IPS DF 6.9 (cell line): ENCODE data around the gene ADAR.
"Not testable (repeated sequence)": the region's sequence is repeated elsewhere in the genome, so short reads cannot be mapped to it uniquely, and the experiment has no call there.

Experiments used
- DNase-seq: peaks from one replicate; pipeline ENCODE4 v3.0.0-alpha.2; 2013; ENCODE audit warnings: low read depth, low spot score
- H3K27ac ChIP-seq: one replicate; pipeline ENCODE4 v1.5.1; 2013; ENCODE audit warnings: low read length, control low read depth
- H3K27me3 ChIP-seq: 2 replicates; pipeline ENCODE4 v1.6.1; 2013; ENCODE audit warnings: mild to moderate bottlenecking, low read length; ENCODE audit not compliant: control insufficient read depth, insufficient read depth
- H3K36me3 ChIP-seq: 2 replicates; pipeline ENCODE4 v1.6.1; 2013; ENCODE audit warnings: low read length; ENCODE audit not compliant: control insufficient read depth, insufficient read depth
- H3K4me1 ChIP-seq: 2 replicates; pipeline ENCODE4 v1.6.1; 2013; ENCODE audit warnings: low read length; ENCODE audit not compliant: control insufficient read depth, insufficient read depth
- H3K4me3 ChIP-seq: 2 replicates; pipeline ENCODE4 v1.5.1; 2013; ENCODE audit warnings: mild to moderate bottlenecking, low read length
- H3K9me3 ChIP-seq: 2 replicates; pipeline ENCODE4 v1.6.1; 2013; ENCODE audit warnings: low read length, inconsistent platforms; ENCODE audit not compliant: control insufficient read depth, insufficient read depth
- WGBS: extraction: QIAGEN DNeasy Blood & Tissue Kit; methylation state at CpG from one replicate; pipeline ENCODE4 v1.1.7; 2013; ENCODE audit warnings: mixed read lengths, missing lambda C conversion rate; ENCODE audit not compliant: insufficient read length, insufficient coverage; 5-methylcytosine and 5-hydroxymethylcytosine counted together

ADAR gene

GRCh38 chr1:154607609-154608396, at the start of gene ADAR:
ADAR (minus strand) TSS chr1:154608186; CDS start chr1:154608006, 180 bp downstream.
- Histone ChIP-seq H3K4me3 (peak within 1 kb of the TSS; percentile 95), H3K9me3 (no peaks in the 10 kb centered on the region), H3K4me1 (peaks cover 2% of the 10 kb centered on the region; the same call in 1 of the 2 replicates), H3K36me3 (no peaks in the 10 kb centered on the region), H3K27ac (peak within 1 kb of the TSS; percentile 43), H3K27me3 (no peaks in the 10 kb centered on the region)
- WGBS = no CpG with 5 or more reads among the region's 59 CpGs
- DNase-seq = no peak

- H3K27ac ChIP-seq = no peak overlapping the region
- no peaks in the 10 kb centered on the region for H3K36me3 ChIP-seq
- H3K27me3 ChIP-seq = no peaks in the 10 kb centered on the region
- peaks cover 1% of the 10 kb centered on the region; the same call in 1 of the 2 replicates for H3K4me1 ChIP-seq
- H3K9me3 ChIP-seq = no peaks in the 10 kb centered on the region
- no peak for DNase-seq
- no CpG with 5 or more reads among the region's 2 CpGs for WGBS
- H3K4me3 ChIP-seq = no peak overlapping the region
Measured at GRCh38 chr1:154657556-154657955, 49.6 kb upstream of the ADAR start.

- Histone ChIP-seq H3K4me1 (peaks cover 1% of the 10 kb centered on the region; the same call in 1 of the 2 replicates), H3K36me3 (no peaks in the 10 kb centered on the region), H3K9me3 (no peaks in the 10 kb centered on the region), H3K4me3 (no peak overlapping the region), H3K27ac (no peak overlapping the region), H3K27me3 (no peaks in the 10 kb centered on the region)
- DNase-seq = no peak
Measured at GRCh38 chr1:154652893-154653292, 44.9 kb upstream of the ADAR start.

- not testable (repeated sequence) for H3K27ac ChIP-seq, H3K36me3 ChIP-seq, DNase-seq, H3K27me3 ChIP-seq, H3K9me3 ChIP-seq, H3K4me1 ChIP-seq, H3K4me3 ChIP-seq
- WGBS = no CpG with 5 or more reads among the region's 3 CpGs
Measured at GRCh38 chr1:154644724-154645123, 36.7 kb upstream of the ADAR start.

- Histone ChIP-seq H3K4me1 (no peaks in the 10 kb centered on the region), H3K9me3 (no peaks in the 10 kb centered on the region), H3K27me3 (no peaks in the 10 kb centered on the region), H3K27ac (no peak overlapping the region), H3K4me3 (no peak overlapping the region), H3K36me3 (no peaks in the 10 kb centered on the region)
- DNase-seq = no peak
- WGBS = no CpG with 5 or more reads among the region's 1 CpG
Measured at GRCh38 chr1:154641534-154641933, 33.5 kb upstream of the ADAR start.

- Histone ChIP-seq H3K27ac (no peak overlapping the region), H3K9me3 (no peaks in the 10 kb centered on the region)
- no peak for DNase-seq
Measured at GRCh38 chr1:154639876-154640275, 31.9 kb upstream of the ADAR start.

GRCh38 chr1:154635171-154635570, 27.2 kb upstream of the ADAR start:
- DNase-seq = no peak
- WGBS = no CpG with 5 or more reads among the region's 2 CpGs
- no peaks in the 10 kb centered on the region for H3K27me3 ChIP-seq
- no peaks in the 10 kb centered on the region for H3K4me1 ChIP-seq
- no peak overlapping the region for H3K27ac ChIP-seq
- no peak overlapping the region for H3K4me3 ChIP-seq
- H3K9me3 ChIP-seq = no peaks in the 10 kb centered on the region
- H3K36me3 ChIP-seq = no peaks in the 10 kb centered on the region

More at GRCh38 chr1:154639876-154640275, 31.9 kb upstream of the ADAR start:
- Histone ChIP-seq H3K4me1 (no peaks in the 10 kb centered on the region), H3K27me3 (no peaks in the 10 kb centered on the region), H3K4me3 (no peak overlapping the region), H3K36me3 (no peaks in the 10 kb centered on the region)

- no peak for DNase-seq
- Histone ChIP-seq H3K27ac (no peak overlapping the region), H3K4me1 (no peaks in the 10 kb centered on the region; the same call in 1 of the 2 replicates), H3K27me3 (no peaks in the 10 kb centered on the region), H3K9me3 (no peaks in the 10 kb centered on the region), H3K4me3 (no peak overlapping the region), H3K36me3 (no peaks in the 10 kb centered on the region; the same call in 1 of the 2 replicates)
- WGBS = 100% methylated on average over 1 of the region's 1 CpG
Measured at GRCh38 chr1:154629675-154630073, 21.7 kb upstream of the ADAR start.

GRCh38 chr1:154629061-154629674, 21.2 kb upstream of the ADAR start:
- Histone ChIP-seq H3K27me3 (no peaks in the 10 kb centered on the region), H3K27ac (no peak overlapping the region), H3K4me3 (no peak overlapping the region), H3K9me3 (no peaks in the 10 kb centered on the region), H3K4me1 (no peaks in the 10 kb centered on the region; the same call in 1 of the 2 replicates), H3K36me3 (no peaks in the 10 kb centered on the region; the same call in 1 of the 2 replicates)
- WGBS = no CpG with 5 or more reads among the region's 1 CpG
- DNase-seq = no peak

GRCh38 chr1:154628121-154628405, 20.1 kb upstream of the ADAR start:
- WGBS = no CpG with 5 or more reads among the region's 5 CpGs
- peak overlapping the region; percentile 92; the same call in 1 of the 2 replicates for H3K4me3 ChIP-seq
- no peaks in the 10 kb centered on the region; the same call in 1 of the 2 replicates for H3K4me1 ChIP-seq
- H3K27me3 ChIP-seq = no peaks in the 10 kb centered on the region
- H3K27ac ChIP-seq = no peak overlapping the region
- H3K9me3 ChIP-seq = no peaks in the 10 kb centered on the region
- no peaks in the 10 kb centered on the region; the same call in 1 of the 2 replicates for H3K36me3 ChIP-seq
- DNase-seq = no peak
